ENCODE results near the gene CCNYL1.
A peak's percentile ranks its signal among the peaks of the same experiment; 100 is the strongest.
"Not testable (repeated sequence)": the region's sequence is repeated elsewhere in the genome, so short reads cannot be mapped to it uniquely, and the experiment has no call there.

CCNYL1 gene

DNA sequence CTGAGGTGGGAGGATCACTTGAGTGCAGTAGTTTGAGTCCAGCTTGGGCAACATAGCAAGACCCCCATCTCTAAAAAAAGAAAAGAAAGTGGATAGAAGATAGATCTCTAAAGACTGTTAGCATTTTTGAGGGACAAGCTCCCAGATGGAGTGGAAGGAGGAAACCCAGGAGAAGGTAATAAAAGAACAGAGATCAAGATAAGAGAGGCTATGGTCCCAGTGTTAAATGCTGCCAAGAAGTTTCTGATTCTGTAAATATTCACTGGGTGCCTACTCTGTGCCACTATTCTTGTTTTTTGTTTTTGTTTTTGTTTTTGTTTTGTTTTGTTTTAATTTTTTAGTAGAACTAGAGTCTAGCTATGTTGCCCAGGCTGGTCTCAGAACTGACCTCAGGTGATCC, 32.1 kb downstream of the CCNYL1 start:
- DNase-seq, result no peak

DNA sequence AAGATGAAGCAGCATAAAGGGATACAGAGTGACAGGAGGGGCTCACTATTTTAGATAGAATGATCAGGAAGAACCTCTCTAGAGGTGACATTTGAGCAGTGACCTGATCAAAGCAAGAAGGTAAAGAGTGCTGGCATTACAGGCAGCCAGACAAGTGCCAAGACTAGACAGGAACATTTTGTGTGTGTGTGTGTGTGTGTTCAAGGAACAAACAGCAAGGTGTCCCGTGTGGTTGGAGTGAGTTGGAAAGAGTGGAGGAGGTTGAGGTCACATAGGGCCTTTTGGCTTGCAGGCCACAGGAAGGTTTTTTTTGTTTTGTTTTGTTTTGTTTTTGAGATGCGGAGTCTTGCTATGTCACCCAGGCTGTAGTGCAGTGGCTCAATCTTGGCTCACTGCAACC, 32.6 kb downstream of the CCNYL1 start:
- DNase-seq, result no peak

DNA sequence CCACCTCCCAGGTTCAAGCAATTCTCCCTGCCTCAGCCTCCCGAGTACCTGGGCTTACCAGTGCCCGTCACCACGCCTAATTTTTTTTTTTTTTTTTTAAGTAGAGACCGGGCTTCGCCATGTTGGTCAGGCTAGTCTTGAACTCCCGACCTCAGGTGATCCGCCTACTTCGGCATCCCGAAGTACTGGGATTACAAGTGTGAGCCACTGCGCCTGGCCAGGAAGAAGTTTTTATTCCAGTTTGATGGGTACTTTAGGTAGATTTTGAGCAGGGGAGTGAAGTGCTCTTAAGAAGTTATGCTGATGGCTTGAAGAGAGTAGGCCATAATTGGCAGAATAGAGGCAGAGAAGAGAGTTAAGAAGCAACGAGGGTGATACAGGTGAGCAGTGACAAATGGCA, 33.0 kb downstream of the CCNYL1 start:
- DNase-seq, result no peak

DNA sequence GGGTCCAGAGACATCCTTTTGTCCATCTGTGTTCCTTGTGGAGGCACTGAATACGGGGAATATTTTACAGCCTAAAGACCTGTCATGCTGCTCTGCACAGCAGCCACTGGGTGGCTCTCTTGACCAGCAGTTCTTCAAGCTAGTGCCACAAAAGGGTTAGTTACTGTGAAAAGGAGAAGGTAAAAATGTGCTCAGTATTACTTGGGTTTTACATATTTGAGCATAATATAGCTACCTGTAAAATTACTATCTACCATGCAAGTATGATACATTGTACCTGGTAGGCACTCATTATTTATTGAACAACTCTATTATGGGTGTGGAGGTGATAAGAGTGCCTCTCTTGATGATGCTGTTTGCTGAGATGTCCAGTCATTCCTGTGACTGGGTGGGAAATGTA, 34.7 kb downstream of the CCNYL1 start:
- peak; percentile 29 for DNase-seq

DNA sequence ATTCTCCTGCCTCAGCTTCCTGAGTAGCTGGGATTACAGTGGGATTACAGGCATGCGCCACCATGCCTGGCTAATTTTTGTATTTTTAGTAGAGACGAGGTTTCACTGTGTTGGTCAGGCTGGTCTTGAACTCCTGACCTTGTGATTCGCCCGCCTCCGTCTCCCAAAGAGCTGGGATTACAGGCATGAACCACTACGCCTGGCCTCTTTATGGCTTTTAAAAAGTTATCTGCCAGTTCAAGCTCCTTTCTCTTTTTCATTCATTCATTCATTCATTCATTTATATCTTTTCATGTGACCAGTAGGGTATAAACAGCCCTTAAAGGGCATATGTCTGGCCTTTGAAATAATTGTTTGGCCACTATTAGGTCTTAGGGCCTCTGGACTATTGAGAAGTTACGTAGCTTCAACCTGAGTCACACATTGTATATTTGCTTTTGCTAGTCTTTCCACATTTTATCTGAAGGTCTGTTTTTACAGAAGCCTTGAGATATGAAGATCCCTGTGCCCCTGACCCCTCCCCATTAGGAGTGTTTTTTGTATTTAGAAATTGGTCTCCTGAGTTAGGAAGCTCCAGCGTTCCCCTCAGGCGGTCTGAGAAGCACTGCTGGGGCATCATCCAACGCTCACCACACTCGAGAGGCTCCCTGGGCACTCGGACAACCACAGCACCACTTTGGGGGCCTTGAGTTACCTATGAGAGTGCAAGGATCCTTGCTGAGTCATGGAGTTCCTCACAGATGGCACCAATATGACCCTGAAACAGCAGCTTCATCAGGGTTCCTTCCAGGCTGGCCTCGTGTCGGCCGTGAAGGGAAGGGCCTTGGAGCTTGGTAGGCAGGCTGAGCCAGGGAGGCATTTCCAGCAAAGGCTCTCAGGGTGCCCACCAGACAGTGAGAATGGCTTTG, 36.5 kb downstream of the CCNYL1 start:
- no peak for DNase-seq

DNA sequence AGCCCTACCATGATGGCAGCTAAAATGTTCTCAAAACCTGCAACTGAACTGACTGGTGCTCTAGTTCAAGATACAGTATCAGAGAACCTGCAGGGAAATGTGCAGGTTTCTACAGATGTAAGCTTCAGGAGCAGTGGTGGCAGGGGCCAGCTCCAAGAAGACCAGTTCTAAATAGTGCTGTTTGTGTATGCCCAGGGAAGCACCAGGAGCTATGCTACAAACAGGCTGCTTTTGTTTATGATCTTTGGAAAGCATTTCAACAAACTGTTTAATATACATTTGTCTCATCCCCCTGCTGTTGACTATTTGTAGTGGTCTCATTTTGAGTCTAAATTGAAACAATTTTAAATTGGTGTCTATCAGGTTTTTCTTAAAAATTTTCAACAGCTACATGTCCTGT, 37.6 kb downstream of the CCNYL1 start:
- DNase-seq, result no peak

DNA sequence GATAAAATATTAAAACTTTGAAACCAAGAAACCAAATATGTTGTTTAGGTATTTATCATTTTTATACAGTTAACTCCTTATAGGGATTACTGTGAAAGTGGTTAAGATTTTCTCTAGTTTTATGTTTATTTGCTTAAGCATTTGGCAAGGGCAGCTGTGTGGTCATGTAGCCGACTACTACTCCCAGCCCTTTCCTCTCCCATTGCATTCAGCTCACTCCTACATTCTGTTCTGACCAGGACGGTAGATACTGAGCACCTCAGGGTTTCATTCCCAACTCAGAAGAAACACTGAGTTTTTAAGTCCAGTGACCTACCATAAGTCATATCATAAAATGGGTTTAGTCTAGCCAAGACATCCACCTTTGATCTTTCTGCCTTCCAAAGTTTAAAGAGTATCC, 38.4 kb downstream of the CCNYL1 start:
- no peak for DNase-seq

DNA sequence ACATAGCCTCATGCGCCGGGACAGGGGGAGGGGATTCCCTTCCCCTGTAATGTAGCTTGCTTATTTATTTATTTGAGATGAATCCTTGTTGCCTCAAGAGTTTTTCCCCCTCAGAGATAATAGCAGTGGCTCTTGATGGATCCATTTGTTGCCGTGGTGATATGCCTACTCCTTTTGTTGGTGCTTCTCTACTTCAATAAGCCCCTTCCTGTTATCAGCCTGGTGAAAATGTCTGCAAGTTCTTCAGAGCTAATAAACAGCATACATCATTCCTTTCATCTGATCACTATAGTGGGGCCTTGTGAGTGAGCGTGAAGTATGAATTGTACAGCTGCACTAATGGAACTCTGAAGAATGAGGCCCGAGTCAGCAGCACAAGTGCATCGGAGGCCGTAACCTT, 38.9 kb downstream of the CCNYL1 start:
- DNase-seq, result no peak

DNA sequence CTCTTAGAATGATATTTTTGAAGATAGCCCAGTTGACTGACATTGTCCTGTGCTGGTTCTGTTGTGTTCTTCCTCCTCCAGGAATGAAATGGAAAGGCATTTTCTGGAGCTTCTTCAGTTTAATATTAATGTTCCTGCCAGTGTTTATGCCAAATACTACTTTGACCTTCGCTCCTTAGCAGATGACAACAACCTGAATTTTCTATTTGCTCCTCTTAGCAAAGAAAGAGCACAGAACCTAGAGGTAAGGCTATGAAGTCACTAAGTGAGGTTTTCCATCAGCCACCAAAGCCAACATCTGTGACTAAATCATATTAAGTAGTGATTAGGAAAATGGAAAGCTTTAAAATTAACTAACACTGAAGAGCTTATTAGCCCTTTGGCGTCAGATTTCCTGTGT, 39.4 kb downstream of the CCNYL1 start:
- no peak for DNase-seq

DNA sequence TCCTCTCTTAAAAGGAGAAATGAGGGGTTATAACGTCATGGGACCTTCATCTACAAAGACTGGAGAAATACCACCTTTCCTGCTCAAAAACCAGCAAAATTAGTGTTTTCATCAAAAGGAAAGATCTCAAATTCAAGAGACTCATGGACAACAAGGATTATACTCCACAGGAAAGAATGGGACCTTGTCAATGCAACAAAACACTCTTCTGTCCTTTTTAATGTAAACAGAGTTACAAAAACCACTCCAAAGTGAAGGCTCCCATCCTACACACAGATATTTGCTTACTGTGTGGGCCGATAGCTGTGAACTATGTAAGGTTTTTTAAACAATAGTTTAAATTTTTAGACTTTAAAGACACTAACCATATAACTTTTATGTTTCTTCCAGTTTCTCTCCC, 42.2 kb downstream of the CCNYL1 start:
- not testable (repeated sequence) for DNase-seq

DNA sequence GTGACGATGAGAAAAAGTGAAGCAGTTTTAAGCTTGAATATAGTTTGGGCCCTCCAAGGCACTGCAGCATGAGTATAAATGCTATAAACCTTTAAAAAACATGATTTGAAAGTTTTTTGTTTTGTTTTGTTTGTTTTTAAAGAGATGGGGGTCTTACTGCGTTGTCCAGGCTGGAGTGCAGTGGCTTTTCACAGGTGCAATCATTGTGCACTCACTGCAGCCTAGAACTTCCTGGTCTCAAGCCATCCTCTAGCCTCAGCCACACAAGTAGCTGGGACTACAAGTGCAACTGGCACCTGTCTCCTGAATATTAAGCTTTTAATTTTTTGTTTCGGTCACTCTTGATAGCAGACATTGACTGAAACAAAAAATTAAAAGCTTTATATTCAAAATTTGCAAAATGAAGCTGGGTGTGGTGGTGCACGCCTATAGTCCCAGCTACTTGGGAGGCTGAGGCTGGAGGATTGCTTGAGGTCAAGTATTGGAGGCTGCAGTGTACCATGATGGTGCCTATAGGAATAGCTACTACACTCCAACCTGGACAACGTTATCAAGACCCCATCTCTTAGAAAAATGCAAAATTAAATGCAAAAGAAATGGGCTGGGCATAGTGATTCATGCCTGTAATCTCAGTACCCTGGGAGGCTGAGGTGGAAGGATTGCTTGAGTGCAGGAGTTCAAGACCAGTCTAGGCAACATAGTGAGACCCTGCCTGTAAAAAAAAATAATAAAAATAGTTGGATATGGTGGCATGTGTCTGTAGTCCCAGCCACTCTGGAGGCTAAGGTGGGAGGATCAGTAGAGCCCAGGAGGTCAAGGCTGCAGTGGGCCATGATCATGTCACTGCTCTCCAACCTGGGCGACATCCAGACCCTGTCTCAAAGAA, 43.3 kb downstream of the CCNYL1 start:
- no peak for DNase-seq

DNA sequence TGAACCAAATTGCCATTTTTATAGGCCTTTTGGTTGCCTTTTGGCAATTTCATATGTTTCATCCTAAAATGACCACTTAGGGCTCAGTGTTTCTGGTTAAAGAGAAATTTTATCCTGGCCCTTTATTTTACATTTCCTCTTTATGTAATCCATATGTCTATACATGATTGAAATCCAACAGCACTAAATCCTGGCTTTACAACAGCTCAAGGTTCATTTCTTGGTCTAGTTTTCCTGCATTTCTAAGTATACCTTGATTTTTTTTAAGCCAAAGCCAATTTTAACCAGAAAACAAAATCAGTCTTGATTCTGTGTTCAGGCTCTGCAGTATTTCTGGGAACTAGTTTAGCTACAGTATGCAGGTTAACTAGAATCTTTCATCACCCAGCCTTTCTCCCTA, 46.6 kb downstream of the CCNYL1 start:
- no peak for DNase-seq

DNA sequence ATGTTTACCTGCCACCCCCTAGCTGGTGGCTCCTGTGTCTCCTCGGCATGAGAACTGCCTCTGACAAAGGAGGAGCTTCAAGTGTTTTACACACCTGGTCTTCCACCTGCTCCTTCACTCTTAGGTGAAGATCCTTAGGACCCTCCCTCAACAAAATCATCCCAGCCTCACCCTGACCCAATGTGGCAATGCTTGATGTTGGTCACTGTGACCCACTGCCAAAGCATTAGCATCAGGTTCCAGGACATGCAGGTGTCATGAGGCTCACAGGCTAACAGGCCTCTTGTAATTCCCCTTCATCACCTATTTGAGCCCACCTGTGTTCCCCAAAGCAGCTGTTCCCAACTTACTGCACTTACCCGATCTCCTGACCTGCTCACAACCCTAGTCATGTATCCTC, 48.5 kb downstream of the CCNYL1 start:
- no peak for DNase-seq

DNA sequence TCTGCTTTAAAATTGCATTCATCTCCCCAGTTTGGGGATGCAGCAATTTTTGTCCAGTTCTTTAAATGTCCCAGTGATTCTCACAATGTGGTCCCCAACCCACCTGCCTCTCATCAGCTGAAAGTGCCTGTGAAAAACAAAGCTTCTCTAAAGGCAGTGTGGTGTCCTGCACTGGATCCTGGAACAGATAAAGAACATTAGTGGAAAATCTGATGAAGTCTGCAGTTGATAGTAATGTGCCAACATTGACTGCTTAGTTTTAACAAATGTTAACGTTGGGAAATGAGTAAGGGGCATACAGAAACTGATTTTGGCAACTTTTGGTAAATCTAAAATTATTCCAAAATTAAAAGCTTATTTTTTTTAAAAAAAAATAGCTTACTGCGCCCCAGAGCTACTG, 49.0 kb downstream of the CCNYL1 start:
- no peak for DNase-seq

DNA sequence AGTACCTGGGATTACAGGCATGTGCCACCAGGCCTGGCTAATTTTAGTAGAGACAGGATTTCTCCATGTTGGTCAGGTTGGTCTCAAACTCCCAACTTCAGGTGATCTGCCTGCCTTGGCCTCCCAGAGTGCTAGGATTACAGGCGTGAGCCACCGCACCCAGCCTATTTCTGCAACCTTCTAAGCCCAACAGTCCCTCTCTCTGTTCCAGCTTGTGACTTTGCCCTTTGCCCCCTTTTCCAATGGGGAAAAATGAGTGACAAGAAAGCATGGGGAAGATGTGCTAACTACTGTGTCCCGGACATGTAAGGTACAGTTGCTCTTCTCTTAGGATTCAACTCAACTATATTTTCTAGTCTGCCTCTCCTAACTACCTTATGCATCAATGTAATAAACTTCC, 50.0 kb downstream of the CCNYL1 start:
- DNase-seq, result not testable (repeated sequence)

DNA sequence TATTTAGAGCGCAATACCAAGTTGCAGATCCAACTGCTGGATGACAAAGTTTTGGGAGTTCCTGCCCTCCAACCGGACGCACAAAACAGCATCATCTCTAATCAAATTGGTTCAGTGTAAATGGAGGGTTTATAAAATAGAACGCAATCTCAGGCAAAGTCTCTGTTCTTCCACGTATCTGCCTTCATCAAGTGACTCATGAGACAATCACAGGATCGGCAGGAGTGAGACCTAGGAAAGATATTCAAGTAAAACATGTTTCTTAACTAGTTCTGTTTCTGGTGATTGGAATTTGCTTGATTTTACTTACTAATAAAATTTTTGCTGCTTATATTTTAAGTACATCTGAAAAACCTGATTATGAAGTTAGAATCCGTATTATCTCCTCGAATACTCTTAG, 50.7 kb downstream of the CCNYL1 start:
- DNase-seq, result no peak

DNA sequence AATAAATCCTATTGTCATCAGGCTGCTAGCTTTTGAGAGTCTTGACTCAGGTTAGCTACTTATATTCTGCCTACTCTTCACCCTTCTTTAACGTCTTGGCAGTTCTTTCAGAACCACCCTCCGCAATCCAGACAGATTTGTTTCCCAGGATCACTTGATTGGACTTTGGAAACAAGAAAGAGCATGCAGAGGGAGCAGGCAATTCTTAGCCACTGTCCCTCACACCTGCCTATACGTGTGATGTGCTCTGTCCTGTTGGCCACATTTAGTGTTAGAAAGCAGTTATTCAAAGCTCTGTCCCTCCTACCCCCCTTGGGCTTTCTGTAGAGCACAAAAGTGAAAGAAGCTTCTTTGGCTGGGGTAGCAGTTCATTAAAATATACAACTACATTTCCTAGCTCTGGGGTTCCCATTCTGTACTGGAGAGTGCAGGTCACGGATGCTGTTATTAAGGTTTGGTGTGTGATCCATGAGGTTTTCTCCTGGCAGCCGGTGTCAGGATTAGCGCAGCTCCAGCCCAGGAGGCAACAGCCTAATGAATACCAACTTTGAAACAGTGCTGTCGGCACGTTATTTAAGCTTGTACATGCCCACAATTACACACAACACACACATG, 52.0 kb downstream of the CCNYL1 start:
- no peak for DNase-seq

DNA sequence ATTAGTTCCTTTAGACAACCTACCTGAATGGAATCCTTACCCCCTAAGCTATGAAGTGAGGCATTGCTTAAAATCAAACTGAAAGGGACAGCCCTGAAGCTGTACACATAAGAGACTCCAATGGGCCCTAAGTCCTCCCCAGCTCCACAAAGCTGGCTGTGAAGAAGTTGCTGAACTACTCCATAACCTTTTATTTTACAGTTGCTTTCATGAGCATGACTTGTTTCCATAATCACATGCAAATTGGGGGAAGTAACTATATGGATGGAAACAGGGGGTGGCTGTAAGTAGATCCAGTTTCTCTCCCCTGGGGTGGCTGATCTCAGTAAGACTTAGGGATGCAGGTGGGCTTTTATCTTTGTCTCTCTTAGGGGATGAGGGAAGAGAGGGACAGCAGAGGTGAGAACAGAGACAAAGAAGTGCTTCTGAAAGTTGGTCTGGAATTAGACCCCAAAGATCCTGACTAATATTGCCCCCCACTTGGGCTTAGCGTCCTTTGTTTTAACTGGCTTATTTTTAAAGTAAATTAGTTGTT, 52.7 kb downstream of the CCNYL1 start:
- no peak for DNase-seq

DNA sequence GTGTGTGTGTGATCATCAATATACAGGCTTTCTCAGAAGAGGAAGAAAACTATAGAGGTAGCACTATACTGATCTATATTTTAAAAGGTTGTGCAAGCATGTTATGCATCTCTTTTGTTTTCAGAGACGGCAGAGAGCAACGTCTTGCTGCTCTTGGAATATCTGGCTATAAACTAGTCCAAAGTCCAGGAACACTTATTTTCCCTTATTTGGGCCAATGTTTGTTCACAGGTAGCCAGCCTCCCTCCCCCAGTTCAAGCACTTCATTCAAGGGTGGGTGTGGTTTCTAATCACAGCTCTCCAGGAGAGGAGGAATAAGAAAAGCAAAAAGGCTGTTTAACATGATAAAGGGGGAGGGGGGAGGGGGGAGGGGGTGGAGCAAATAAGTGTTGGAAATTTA, 54.1 kb downstream of the CCNYL1 start:
- no peak for DNase-seq

DNA sequence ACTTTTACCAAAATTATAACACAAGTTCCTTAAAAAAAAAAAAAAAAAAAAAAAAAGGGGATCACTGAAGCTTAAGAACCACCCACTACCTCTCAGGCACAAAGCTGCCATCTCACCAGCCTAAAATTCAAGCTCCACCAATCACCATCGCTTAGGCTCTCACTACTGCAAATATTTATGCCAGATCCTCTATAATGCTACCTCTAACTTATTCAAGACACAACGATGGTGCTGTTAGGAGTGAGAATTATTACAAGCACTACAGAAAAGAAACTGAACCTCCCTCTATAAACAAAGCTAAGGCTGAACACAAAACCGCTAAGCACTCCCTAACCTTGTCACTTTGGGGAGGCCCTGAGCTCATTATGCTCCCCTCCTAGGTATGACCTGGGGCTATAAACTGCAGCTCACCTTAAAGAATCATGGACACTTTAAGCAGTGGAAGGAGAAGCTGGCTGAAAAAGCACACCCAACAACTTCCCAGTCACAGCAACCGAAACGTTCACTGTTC, 54.7 kb downstream of the CCNYL1 start:
- no peak for DNase-seq

DNA sequence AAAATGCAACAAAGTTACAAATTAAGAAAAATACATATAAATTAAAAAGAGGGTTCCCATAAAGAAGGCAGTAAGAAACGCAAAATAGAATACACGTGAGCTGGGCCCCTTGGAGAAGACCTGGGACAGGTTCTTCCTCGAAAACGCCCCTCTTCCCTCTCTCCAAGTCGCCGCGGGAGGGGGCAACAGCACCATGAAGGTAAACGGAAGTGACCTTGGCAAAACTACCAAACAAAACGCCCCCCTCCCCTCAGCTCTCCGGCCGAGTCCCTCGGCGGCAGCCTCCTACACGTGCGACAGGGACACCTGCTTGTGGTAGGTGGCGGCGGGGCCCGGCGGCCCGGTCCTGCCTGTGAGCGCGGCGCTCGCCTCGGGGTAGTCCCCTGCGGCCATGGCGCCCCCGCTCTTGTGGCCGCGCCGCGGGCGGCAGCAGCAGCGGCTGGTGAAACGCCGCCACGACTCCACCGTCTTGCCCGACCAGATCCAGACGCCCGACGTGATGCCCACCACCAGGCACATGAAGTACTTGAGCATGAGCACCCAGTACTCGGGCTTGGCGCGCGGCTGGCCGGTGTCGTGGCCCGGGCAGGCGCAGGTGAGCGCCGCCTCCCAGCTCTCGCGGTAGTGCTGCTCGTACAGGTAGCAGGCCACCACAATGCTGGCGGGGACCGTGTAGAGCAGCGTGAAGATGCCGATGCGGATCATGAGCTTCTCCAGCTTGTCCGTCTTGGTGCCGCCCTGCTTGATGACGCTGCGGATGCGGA, 55.4 kb downstream of the CCNYL1 start:
- peak; percentile 21 for DNase-seq

DNA sequence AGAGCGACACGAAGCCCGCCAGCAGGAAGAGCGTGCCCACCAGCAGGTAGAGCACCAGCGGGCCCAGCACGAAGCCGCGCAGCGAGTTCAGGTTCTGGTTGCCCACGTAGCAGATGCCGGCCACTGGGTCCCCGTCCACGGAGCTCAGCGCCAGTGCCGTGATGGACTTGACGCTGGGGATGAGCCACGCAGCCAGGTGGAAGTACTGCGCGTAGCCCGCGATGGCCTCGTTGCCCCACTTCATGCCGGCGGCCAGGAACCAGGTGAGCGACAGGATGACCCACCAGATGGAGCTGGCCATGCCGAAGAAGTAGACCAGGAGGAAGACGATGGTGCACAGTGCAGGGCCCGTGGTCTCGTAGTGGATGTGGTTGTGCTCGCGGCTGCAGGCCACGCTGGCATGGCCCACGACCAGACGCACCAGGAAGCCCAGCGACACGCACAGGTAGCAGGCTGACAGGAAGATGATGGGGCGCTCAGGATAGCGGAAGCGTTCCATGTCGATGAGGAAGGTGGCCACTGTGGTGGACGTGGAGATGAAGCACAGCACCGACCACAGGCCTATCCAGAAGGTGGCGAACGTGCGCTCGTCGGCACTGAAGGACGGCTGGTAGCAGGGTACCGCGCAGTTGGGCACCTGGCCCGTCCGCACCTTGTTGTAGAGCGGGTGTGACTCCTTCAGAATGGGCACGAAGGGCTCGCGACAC, 56.2 kb downstream of the CCNYL1 start:
- DNase-seq, result no peak

Data from activated T-cell treated with anti-CD3 and anti-CD28 coated beads, Interleukin-2, amount 50 U/mL, for 1 hour (primary cell).